Hepatocyte (in vitro differentiated cells): ENCODE results near the gene PDHX.

Experiments
- EZH2 ChIP-seq: fragments of 200-600 bp; sonication (generic); IDR thresholded peaks from 2 replicates; pipeline ENCODE4 v1.6.1; 2016; ENCODE audit warnings: antibody characterized with exemption, mild to moderate bottlenecking, borderline replicate concordance
- EZH2phosphoT487 ChIP-seq: fragments of 200-600 bp; sonication (generic); IDR thresholded peaks from one replicate; pipeline ENCODE4 v1.6.1; 2018; ENCODE audit warnings: antibody characterized with exemption, mild to moderate bottlenecking, low read depth, moderate library complexity; ENCODE audit not compliant: unreplicated experiment, severe bottlenecking
- TF ChIP-seq, protein P1 (sequence below): fragments of 200-600 bp; sonication (generic); IDR thresholded peaks from 2 replicates; pipeline ENCODE4 v1.5.1; 2016; ENCODE audit warnings: antibody characterized with exemption, mild to moderate bottlenecking; ENCODE audit not compliant: poor library complexity

- TF ChIP-seq, protein P1, sequence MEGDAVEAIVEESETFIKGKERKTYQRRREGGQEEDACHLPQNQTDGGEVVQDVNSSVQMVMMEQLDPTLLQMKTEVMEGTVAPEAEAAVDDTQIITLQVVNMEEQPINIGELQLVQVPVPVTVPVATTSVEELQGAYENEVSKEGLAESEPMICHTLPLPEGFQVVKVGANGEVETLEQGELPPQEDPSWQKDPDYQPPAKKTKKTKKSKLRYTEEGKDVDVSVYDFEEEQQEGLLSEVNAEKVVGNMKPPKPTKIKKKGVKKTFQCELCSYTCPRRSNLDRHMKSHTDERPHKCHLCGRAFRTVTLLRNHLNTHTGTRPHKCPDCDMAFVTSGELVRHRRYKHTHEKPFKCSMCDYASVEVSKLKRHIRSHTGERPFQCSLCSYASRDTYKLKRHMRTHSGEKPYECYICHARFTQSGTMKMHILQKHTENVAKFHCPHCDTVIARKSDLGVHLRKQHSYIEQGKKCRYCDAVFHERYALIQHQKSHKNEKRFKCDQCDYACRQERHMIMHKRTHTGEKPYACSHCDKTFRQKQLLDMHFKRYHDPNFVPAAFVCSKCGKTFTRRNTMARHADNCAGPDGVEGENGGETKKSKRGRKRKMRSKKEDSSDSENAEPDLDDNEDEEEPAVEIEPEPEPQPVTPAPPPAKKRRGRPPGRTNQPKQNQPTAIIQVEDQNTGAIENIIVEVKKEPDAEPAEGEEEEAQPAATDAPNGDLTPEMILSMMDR: no peak
- no peak for TF ChIP-seq EZH2
- TF ChIP-seq EZH2phosphoT487: no peak
These were observed 114.9 kb downstream of the PDHX start for GRCh38 chr11:35031346-35031745.
